Measurements from ENCODE around the gene ARHGEF4. TPM values are rescaled to one million over a fixed set of nuclear protein-coding genes. Genes with fewer than 3 reads are reported as not detected.
"Not testable (repeated sequence)": the region's sequence is repeated elsewhere in the genome, so short reads cannot be mapped to it uniquely, and the experiment has no call there.

Gene ARHGEF4
- total RNA-seq, 1 donor from 2014 or later, result 43.2 TPM

DNA sequence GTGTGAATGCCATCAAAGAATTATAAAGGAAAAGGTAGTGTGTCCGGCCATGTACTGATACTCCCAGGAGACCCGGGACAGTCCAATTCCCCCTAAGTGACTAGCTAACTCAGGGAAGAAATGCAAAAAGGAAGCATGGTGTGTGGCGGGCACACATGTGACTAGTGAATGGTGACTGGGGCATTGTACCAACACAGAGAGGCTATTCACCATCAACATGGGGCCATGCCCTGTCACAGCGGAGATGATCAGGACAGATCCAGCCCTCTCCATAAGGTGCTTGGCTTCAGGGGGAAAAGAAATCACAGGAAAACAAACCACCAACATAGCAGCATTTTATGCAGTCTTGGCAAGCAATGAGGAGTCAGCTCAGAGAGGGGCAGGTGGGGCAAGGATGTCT, 222.2 kb downstream of the ARHGEF4 start:
- DNase-seq (ENCODE audit: low spot score in 2 of 2), result no peak
- FAIRE-seq, result peak; percentile 31

- no peak for FAIRE-seq
- no peak for DNase-seq (ENCODE audit: low spot score in 2 of 2)
These were observed 227.0 kb downstream of the ARHGEF4 start for GRCh38 chr2:131063501-131064283.

GRCh38 chr2:131064589-131065512, 228.1 kb downstream of the ARHGEF4 start:
- FAIRE-seq, result no peak
- no peak for DNase-seq (ENCODE audit: low spot score in 2 of 2)

DNA sequence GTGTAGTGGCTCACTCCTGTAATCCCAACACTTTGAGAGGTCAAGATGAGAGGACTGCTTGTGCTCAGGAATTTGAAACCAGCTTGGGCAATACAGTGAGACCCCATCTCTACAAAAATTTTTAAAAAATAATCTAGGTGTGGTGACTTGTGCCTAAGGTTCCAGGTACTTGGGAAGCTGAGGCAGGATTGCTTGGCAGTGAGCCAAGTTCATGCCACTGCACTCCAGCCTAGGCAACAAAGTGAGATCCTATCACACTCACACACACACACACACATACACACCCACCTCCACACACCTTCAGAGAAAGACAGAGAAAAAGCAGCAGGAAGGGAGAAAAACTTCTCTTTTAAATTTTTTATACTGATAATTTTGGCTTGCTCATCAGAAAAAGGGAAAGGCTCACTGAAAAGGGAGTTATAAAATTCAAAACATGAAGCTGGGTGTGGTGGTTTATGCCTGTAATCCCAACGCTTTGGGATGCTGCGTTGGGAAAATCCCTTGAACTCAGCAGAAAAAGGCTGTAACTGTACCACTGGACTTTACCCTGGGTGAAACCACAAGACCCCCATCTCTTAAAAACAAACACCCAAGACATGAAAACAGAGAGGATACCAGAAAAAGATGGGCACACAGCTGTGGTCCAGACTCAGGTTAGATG, 230.9 kb downstream of the ARHGEF4 start:
- FAIRE-seq (no peak), DNase-seq (ENCODE audit: low spot score in 2 of 2) (no peak)

DNA sequence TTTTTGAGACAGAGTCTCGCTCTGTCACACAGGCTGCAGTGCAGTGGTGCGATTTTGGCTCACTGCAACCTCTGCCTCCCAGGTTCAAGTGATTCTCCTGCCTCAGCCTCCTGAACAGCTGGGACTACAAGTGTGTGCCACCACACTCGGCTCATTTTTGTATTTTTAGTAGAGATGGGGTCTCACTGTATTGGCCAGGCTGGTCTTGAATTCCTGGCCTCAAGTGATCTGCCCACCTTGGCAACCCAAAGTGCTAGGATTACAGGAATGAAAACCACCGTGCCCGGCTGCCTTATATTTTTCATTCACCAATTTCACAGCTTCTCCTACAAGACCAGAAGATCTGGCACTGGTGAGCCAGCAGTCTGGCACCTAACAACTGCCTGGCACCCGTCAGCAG, 231.5 kb downstream of the ARHGEF4 start:
- not testable (repeated sequence) for DNase-seq (ENCODE audit: low spot score in 2 of 2); FAIRE-seq

DNA sequence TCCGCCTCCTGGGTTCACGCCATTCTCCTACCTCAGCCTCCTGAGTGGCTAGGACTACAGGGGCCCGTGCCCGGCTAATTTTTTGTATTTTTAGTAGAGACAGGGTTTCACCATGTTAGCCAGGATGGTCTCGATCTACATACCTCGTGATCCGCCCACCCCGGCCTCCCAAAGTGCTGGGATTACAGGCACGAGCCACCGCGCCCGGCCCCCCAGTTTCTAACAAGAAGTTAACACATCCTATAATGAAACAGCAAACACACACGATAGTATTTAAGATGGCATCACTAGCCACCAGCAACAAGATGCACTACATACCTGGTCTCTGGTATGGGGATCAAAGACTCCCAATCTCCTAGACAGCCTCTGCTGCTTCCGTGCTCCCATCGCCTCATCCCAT, 238.9 kb downstream of the ARHGEF4 start:
- FAIRE-seq; DNase-seq (ENCODE audit: low spot score in 2 of 2): not testable (repeated sequence)

- FAIRE-seq, result no peak
These were observed 240.0 kb downstream of the ARHGEF4 start for GRCh38 chr2:131076707-131077106.

GRCh38 chr2:131077182-131077846, 240.6 kb downstream of the ARHGEF4 start:
- DNase-seq (ENCODE audit: low spot score in 2 of 2), result no peak
- no peak for FAIRE-seq

More at GRCh38 chr2:131076707-131077106, 240.0 kb downstream of the ARHGEF4 start:
- no peak for DNase-seq (ENCODE audit: low spot score in 2 of 2)

- DNase-seq (ENCODE audit: low spot score in 2 of 2) (no peak), FAIRE-seq (no peak)
These were observed 241.3 kb downstream of the ARHGEF4 start for GRCh38 chr2:131077966-131078365.

- FAIRE-seq; DNase-seq (ENCODE audit: low spot score in 2 of 2): not testable (repeated sequence)
These were observed 243.2 kb downstream of the ARHGEF4 start for GRCh38 chr2:131079931-131080330.

DNA sequence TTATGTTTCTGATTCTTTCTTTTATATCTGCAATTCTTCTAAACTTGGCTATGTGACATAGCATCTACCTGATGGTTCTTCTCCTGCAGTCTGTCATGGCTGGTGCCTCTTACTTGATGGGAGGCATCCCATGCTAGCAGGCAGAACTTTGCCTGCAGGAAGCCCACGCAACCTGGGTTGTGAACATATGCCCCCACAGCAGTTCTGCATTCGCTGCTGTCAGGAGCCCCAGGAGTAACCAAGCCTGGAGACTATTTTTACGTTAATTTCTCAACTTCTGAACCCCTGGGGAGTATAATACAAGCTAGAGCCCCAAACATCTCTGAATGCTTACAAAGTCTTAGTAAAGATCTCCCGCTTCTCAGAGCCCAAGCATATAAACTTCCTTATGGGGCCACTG, 244.5 kb downstream of the ARHGEF4 start:
- DNase-seq (ENCODE audit: low spot score in 2 of 2) (no peak), FAIRE-seq (no peak)

DNA sequence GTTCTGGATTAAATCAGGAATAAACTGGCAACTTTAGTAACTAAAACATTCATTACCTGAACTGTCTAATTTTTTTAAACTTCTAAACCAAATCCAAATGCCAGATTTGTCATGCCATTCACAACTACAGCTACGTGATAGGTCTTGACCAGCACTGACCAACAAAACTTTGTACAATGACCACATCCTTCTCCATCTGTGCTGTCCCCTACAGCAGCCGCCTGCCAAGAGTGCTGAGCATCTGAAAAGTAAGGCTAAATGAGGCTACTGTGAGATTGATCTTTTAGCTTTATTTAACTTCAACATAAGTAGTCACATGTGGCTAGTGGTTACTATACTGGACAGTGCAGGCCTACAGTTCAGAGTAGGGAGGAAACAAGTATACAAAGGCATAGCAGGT, 248.9 kb downstream of the ARHGEF4 start:
- FAIRE-seq (no peak), DNase-seq (ENCODE audit: low spot score in 2 of 2) (no peak)

GRCh38 chr2:131092458-131093005, 255.8 kb downstream of the ARHGEF4 start:
- DNase-seq (ENCODE audit: low spot score in 2 of 2), result no peak
- FAIRE-seq, result no peak

DNA sequence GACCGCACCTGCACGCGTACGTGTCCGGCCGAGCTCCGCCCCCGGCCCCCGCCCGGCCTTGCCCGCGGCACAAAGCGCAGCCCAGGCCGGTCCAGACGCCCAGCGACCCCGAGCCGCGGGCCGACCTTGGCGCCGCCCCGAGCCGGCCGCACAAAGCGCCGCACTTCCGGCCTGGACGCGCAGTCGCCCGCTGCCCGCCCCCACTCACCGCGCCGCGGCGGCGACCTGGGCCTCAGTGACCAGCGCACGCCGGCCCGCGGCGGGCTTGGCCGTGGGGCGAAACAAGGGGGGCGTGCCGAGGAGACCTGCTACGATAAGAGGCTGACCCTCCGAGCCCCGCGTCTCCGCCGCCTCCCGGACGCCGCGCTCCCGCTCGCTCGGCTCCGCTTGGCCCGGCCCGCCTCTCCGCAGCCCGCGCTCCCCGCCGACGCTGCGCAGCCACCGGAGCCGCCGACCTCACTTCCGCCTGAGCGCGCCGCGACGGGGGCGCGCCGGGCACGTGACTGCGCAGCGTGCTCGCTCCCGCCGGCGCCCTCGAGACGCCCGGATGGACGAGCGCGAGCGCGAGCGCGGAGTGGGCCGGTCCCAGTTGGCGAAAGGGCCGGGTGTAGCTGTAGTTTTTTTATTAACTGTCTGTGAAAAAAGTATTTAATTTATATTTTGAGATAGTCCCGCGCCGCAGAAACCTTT, 256.4 kb downstream of the ARHGEF4 start, which contains the start of gene FAM168B:
Gene FAM168B, minus strand, starts transcription at position 455 of the 690 bp plus-strand sequence. CDS start 10,814 bp downstream, outside the sequence.
- peak; percentile 93 to 96 for DNase-seq (ENCODE audit: low spot score in 2 of 2)
- no peak for FAIRE-seq

DNA sequence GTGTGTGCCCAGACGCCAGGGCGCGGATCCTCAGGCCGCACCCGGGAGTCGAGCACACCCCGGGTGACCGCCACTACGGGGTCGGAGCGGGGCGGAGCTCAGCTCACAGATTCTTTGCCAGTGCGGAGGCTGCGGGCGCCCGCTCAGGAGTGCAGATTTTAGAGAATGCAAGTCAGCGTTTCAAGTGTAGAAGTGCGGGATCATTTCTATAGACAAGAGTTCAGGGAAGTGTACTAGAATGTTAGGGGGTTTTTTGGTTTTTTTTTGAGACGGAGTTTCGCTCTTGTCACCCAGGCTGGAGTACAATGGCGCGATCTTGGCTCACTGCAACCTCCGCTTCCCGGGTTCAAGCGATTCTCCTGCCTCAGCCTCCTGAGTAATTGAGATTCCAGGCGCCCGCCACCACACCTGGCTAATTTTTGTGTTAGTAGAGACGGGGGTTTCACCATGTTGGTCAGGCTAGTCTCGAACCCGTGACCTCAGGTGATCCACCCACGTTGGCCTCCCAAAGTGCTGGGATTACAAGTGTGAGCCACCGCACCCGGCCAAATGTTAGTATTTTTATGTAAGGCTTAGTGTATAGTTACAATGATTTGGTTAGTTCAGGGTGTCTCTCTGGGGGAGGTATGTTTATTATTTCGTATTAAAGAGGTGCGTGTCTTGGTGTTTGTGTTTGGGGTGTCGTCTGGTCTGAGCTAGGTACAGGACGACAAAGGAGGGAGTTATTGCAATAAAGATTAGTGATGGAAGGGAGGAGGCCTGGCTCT, 257.2 kb downstream of the ARHGEF4 start:
- no peak for FAIRE-seq
- peak in 1 of 2 donors; percentile 72 for DNase-seq (ENCODE audit: low spot score in 2 of 2)

GRCh38 chr2:131094463-131095281, 258.0 kb downstream of the ARHGEF4 start:
- DNase-seq (ENCODE audit: low spot score in 2 of 2), result no peak
- FAIRE-seq, result no peak

Measured in frontal cortex (tissue), 4 donors.